ENCODE data around the gene PATL2. TPM values are rescaled to one million over a fixed set of nuclear protein-coding genes. Genes with fewer than 3 reads are reported as not detected.
"Not testable (repeated sequence)": the region's sequence is repeated elsewhere in the genome, so short reads cannot be mapped to it uniquely, and the experiment has no call there.

Gene PATL2
- total RNA-seq, 1 donor from 2014 or later, result not detected

DNA sequence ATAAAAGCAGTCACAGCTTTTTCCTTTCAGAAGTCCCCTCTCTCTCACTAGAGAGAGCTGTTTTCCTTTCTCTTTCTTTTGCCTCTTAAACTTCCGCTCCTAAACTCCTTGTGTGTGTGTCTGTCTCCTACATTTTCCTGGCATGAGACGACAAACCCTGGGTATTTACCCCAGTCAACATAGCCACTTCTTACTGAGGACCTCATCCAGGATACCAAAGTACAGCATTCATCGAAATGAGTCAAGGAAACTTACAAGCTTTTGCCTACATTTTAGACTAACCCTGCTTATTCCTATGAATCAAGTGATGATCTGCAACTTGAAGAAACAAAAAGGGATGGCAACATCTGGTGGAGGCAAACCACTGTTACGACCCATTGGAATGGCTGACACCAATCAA lies 16.7 kb downstream of the PATL2 start:
- H3K4me2 ChIP-seq, result no peak overlapping the region
- TF ChIP-seq EZH2phosphoT487 (IDR thresholded peaks at IDR 0.05) (no peak), EZH2 (IDR thresholded peaks at IDR 0.05) (no peak)
- TF ChIP-seq, protein P1, sequence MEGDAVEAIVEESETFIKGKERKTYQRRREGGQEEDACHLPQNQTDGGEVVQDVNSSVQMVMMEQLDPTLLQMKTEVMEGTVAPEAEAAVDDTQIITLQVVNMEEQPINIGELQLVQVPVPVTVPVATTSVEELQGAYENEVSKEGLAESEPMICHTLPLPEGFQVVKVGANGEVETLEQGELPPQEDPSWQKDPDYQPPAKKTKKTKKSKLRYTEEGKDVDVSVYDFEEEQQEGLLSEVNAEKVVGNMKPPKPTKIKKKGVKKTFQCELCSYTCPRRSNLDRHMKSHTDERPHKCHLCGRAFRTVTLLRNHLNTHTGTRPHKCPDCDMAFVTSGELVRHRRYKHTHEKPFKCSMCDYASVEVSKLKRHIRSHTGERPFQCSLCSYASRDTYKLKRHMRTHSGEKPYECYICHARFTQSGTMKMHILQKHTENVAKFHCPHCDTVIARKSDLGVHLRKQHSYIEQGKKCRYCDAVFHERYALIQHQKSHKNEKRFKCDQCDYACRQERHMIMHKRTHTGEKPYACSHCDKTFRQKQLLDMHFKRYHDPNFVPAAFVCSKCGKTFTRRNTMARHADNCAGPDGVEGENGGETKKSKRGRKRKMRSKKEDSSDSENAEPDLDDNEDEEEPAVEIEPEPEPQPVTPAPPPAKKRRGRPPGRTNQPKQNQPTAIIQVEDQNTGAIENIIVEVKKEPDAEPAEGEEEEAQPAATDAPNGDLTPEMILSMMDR (IDR thresholded peaks at IDR 0.05), result no peak

DNA sequence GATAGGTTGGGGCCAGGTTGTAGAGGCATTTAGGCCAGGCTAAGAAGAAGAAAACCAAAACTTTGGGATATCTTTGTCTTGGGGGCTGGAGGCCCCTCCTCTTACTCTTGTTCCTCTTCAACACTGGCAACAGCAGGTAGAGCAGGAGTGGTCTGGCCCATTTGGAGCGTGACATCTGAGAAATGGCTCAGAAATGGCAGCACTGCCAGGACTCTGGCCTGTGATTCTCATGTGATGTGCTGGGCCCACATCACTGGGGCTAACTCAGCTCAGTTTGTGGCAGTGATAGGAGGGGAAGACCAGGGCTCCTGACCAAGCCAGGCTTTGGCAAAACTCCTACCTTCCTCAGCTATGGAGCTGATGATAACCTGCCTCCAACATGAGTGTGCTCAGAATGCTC lies 18.5 kb downstream of the PATL2 start:
- H3K79me2 ChIP-seq (ENCODE audit: low read depth), result no peaks in the 10 kb centered on the region
- H3K9me3 Mint-ChIP-seq, result peaks cover 6% of the 10 kb centered on the region
- no peaks in the 10 kb centered on the region for H3K4me1 ChIP-seq
- no peak overlapping the region for H3K4me3 ChIP-seq
- DNase-seq (ENCODE audit: low spot score), result no peak
- no peak overlapping the region for H3K4me2 ChIP-seq
- H3K27me3 Mint-ChIP-seq (ENCODE audit: insufficient read depth, low read depth), result peaks cover 2% of the 10 kb centered on the region
- no peaks in the 10 kb centered on the region for H4K20me1 ChIP-seq (ENCODE audit: low read depth)
- no peak overlapping the region for H3K4me3 Mint-ChIP-seq
- no peak overlapping the region for H3K27ac ChIP-seq
- H3K9me3 ChIP-seq (ENCODE audit: low read depth), result no peaks in the 10 kb centered on the region
- H3K36me3 Mint-ChIP-seq, result no peaks in the 10 kb centered on the region
- no peaks in the 10 kb centered on the region for H3F3A ChIP-seq (ENCODE audit: low read depth)
- H3K36me3 ChIP-seq, result no peaks in the 10 kb centered on the region
- H2AFZ ChIP-seq (replicated peaks), result no peak overlapping the region
- no peaks in the 10 kb centered on the region for H3K27me3 ChIP-seq
- no peak overlapping the region for H3K27ac Mint-ChIP-seq
- H3K9ac ChIP-seq, result no peak overlapping the region
- TF ChIP-seq, protein P1 (IDR thresholded peaks at IDR 0.05), result no peak
- TF ChIP-seq EZH2 (IDR thresholded peaks at IDR 0.05) (no peak), EZH2phosphoT487 (IDR thresholded peaks at IDR 0.05) (no peak)
- no peaks in the 10 kb centered on the region for H3K4me1 Mint-ChIP-seq

More for the DNA sequence above, 16.7 kb downstream of the PATL2 start:
- Mint-ChIP-seq H3K27me3 (ENCODE audit: insufficient read depth, low read depth) (peaks cover 2% of the 10 kb centered on the region), H3K27ac (no peak overlapping the region), H3K4me1 (no peaks in the 10 kb centered on the region), H3K36me3 (no peaks in the 10 kb centered on the region), H3K4me3 (no peak overlapping the region), H3K9me3 (peaks cover 1% of the 10 kb centered on the region)
- DNase-seq (ENCODE audit: low spot score), result no peak
- no peaks in the 10 kb centered on the region for H3F3A ChIP-seq (ENCODE audit: low read depth)
- no peaks in the 10 kb centered on the region for H4K20me1 ChIP-seq (ENCODE audit: low read depth)
- no peak overlapping the region for H3K27ac ChIP-seq
- no peaks in the 10 kb centered on the region for H3K27me3 ChIP-seq
- H3K79me2 ChIP-seq (ENCODE audit: low read depth), result no peaks in the 10 kb centered on the region
- no peaks in the 10 kb centered on the region for H3K4me1 ChIP-seq
- H3K4me3 ChIP-seq, result no peak overlapping the region
- H2AFZ ChIP-seq (replicated peaks), result no peak overlapping the region
- no peaks in the 10 kb centered on the region for H3K36me3 ChIP-seq
- H3K9me3 ChIP-seq (ENCODE audit: low read depth), result no peaks in the 10 kb centered on the region
- no peak overlapping the region for H3K9ac ChIP-seq

DNA sequence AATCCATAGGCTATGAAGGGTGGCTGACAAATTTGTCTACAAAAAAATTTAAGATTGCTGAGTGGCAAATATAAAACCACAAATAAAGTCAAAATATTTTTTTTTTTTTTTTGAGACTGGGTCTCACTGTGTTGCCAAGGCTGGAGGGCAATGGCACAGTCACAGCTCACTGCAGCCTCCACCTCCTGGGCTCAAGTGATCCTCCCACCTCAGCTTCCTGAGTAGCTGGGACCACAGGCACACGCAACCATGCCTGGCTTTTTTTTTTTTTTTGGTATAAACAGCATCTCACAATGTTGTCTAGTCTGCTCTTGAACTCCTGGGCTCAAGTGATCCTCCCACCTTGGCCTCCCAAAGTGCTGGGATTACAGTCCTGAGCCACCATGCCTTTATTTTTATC lies 20.9 kb downstream of the PATL2 start:
- H3K27me3 ChIP-seq; H3K79me2 ChIP-seq (ENCODE audit: low read depth); H3K9ac ChIP-seq; H2AFZ ChIP-seq (replicated peaks); H3K27ac ChIP-seq; H3K27me3 Mint-ChIP-seq (ENCODE audit: insufficient read depth, low read depth); H3K36me3 ChIP-seq; H3F3A ChIP-seq (ENCODE audit: low read depth); H3K4me3 Mint-ChIP-seq; H3K4me2 ChIP-seq; H3K9me3 ChIP-seq (ENCODE audit: low read depth); H3K36me3 Mint-ChIP-seq; H3K4me1 Mint-ChIP-seq; DNase-seq (ENCODE audit: low spot score); H3K9me3 Mint-ChIP-seq; H3K27ac Mint-ChIP-seq; H4K20me1 ChIP-seq (ENCODE audit: low read depth); H3K4me1 ChIP-seq; H3K4me3 ChIP-seq: not testable (repeated sequence)

DNA sequence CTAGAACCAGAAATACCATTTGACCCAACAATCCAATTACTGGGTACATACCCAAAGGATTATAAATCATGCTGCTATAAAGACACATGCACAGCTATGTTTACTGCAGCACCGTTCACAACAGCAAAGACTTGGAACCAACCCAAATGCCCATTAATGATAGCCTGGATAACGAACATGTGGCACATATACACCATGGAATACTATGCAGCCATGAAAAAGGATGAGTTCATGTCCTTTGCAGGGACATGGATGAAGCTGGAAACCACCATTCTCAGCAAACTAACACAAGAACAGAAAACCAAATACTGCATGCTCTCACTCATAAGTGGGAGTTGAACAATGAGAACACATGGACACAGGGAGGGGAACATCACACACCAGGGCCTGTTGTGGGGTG lies 21.8 kb downstream of the PATL2 start:
- not testable (repeated sequence) for H4K20me1 ChIP-seq (ENCODE audit: low read depth); H3F3A ChIP-seq (ENCODE audit: low read depth); H3K9me3 Mint-ChIP-seq; H3K9ac ChIP-seq; H3K4me3 Mint-ChIP-seq; H3K4me2 ChIP-seq; H3K4me3 ChIP-seq; H3K4me1 Mint-ChIP-seq; H3K9me3 ChIP-seq (ENCODE audit: low read depth); H3K79me2 ChIP-seq (ENCODE audit: low read depth); H3K27me3 Mint-ChIP-seq (ENCODE audit: insufficient read depth, low read depth); DNase-seq (ENCODE audit: low spot score); H3K27me3 ChIP-seq; H3K27ac Mint-ChIP-seq; H3K27ac ChIP-seq; H3K4me1 ChIP-seq; H2AFZ ChIP-seq (replicated peaks); H3K36me3 ChIP-seq; H3K36me3 Mint-ChIP-seq

DNA sequence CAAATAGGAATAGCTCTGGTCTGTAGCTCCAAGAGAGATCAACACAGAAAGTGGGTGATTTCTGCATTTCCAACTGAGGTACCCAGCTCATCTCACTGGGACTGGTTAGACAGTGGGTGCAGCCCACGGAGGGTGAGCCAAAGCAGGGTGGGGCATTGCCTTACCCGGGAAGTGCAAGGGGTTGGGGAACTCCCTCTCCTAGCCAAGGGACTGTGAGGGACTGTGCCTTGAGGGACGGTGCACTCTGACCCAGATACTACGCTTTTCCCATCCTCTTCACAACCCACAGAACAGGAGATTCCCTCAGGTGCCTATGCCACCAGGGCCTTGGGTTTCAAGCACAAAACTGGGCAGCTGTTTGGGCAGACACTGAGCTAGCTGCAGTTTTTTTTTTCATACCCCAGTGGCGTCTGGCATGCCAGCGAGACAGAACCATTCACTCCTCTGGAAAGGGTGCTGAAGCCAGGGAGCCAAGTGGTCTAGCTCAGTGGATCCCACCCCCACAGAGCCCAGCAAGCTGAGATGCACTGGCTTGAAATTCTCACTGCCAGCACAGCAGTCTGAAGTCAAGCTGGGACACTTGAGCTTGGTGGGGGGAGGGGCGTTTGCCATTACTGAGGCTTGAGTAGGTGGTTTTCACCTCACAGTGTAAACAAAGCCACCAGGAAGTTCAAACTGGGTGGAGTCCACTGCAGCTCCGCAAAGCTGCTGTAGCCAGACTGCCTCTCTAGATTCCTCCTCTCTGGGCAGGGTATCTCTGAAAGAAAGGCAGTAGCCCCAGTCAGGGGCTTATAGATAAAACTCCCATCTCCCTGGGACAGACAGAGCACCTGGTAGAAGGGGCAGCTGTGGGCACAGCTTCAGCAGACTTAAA lies 28.1 kb downstream of the PATL2 start:
- not testable (repeated sequence) for H3F3A ChIP-seq (ENCODE audit: low read depth); H3K4me2 ChIP-seq; H3K79me2 ChIP-seq (ENCODE audit: low read depth); H3K27ac Mint-ChIP-seq; H3K36me3 Mint-ChIP-seq; H3K27me3 ChIP-seq; H3K4me3 Mint-ChIP-seq; H4K20me1 ChIP-seq (ENCODE audit: low read depth); H3K27me3 Mint-ChIP-seq (ENCODE audit: insufficient read depth, low read depth); H3K9ac ChIP-seq; H3K36me3 ChIP-seq; H3K4me3 ChIP-seq; H2AFZ ChIP-seq (replicated peaks); H3K9me3 Mint-ChIP-seq; H3K4me1 ChIP-seq; H3K27ac ChIP-seq; H3K9me3 ChIP-seq (ENCODE audit: low read depth)
- DNase-seq (ENCODE audit: low spot score), result peak; percentile 23
- peaks cover 36% of the 10 kb centered on the region for H3K4me1 Mint-ChIP-seq
